Epidermal melanocyte (primary cell): ENCODE data around the gene POR.

Experiments used
- DNase-seq: peaks from one replicate; pipeline ENCODE4 v3.0.0; 2011; ENCODE audit warnings: low spot score; ENCODE audit not compliant: insufficient read length

Gene POR

GRCh38 chr7:75950111-75950681, 35.2 kb downstream of the POR start:
- DNase-seq, result no peak

- no peak for DNase-seq
Observed at GRCh38 chr7:75951506-75951905, 36.6 kb downstream of the POR start.

- no peak for DNase-seq
Observed at GRCh38 chr7:75953431-75953830, 38.5 kb downstream of the POR start.

- DNase-seq, result no peak
Observed at GRCh38 chr7:75953931-75954330, 39.0 kb downstream of the POR start.

DNA sequence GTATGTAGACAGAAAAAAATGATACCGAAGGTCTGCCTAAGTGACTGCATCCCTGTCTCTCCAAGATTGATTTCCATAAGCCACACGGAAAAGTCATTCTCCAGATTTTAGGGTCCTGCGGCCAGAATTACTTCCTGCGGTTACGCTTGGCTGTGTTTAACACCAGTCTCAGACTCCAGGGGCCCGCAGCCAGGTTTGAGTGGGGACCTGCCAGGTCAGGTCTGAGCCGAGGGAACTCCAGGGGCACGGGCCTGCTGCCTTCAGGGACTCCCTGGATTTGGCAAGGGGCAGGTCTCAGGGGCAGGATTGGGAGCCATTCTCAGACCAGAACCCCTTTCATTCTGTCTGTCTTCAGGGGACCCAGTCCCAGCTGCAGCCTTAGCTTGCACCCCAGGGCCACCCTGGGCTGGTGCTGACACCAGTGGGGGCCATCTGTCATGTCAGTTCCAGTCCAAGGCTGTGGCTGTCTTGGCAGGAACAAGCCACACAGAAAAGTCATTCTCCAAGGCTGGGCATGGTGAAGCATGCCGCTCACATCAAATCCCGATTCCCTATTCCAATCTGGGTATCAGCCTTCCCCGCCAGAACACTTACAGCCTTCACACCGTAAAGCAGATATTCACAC, 40.5 kb downstream of the POR start:
- DNase-seq, result no peak

DNA sequence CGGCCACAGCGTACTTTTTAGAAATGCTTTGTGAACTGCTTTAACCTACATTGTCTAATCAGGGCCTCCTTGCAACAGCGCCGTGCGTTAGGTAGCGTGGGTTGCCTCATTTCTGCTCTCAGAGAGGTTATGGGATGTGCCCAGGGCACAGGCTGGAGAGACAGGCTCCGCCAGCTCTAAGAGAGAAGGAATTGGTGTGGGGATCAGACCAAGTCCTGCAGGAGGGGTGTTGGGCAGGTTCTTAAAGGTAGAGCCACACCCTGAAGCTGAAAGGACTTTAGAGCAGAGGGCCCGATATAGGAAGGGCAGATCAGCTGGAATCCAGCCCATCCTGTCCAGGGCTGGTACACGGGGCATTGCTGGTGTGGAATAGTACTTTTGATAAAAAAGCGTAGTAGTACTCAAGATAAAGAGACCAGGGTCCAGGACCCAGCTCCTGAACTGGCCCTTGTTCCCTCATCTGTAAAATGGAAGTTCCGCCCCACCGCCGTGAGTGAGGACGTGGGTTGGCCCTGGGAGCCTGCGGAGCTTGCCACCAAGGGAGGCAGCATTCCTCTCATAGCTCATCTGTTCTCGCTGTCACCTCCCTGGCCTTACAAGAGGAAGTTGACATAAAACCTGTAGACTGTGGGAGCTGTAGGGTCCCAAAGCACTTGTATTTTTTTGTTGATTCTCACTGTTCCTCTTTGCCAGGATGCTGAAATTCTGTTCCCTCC, 42.2 kb downstream of the POR start:
- no peak for DNase-seq

DNA sequence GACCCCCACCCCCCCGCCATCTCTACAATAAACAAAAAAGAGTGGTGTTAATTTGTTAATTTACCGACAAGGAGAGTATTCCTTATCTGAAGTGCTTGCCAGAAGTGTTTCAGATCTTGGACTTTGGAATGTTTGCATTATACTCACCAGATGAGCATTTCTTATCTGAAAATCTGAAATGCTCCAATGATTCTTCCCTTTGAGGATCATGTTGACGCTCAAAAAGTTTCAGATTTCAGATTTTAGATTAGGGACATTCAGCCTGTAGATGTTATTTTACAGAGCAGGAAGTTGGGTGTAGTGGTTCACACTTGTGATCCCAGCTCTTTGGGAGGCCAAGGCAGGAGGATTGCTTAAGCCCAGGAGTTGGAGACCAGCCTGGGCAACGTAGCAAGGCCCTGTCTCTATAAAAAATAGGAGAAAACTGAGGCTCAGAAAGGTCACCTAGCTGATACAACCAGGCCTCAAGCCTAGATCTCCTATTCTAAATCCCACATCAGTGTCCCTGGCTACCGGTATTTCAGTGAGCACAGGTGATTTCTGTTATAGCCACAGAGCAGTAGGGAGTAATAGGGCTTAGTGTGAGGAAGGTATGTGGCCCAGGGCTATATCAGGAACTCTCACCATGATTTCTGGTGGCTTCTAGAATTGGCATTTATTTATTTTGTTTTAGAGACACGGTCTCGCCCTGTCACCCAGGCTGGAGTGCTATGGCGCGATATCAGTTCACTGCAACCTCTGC, 44.0 kb downstream of the POR start:
- DNase-seq, result no peak

- no peak for DNase-seq
Observed at GRCh38 chr7:75960372-75960771, 45.4 kb downstream of the POR start.

- no peak for DNase-seq
Observed at GRCh38 chr7:75961218-75961617, 46.3 kb downstream of the POR start.

DNA sequence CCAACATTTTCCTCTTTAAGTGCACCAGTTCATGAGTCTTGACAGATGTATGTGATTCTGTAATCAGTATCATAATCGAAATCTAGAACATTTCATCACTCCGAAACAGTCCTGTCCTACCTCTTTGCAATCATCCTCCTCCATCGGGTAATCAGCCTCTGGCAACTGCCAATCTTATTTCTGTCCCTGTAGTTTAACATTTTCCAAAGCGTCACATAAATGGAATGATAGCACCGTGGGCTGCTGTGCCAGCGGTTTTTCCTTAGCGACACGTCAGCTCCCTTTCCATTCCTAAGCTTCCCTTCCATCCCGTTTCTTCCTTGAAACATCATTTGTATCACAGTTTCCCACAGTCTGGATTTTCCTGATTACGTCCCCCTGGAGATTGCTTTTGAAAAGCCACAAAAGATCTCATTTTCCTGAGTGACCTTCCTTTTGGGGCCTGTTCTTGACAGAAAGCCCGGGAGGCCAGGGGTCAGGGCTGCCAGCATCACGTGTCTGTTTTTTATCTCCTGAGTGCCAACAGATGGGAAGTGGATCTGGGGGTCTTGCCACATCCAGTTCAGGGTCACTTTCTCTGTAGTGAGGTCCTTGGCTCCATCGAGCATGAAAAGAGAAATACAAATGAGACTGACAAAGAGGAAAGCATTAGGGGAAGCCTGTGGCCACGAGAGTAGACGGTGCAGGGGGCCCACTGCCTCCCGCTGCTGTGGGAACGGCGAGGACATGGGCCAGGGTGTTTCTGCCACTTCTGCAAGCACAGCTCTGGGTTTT, 47.8 kb downstream of the POR start:
- DNase-seq, result no peak

DNA sequence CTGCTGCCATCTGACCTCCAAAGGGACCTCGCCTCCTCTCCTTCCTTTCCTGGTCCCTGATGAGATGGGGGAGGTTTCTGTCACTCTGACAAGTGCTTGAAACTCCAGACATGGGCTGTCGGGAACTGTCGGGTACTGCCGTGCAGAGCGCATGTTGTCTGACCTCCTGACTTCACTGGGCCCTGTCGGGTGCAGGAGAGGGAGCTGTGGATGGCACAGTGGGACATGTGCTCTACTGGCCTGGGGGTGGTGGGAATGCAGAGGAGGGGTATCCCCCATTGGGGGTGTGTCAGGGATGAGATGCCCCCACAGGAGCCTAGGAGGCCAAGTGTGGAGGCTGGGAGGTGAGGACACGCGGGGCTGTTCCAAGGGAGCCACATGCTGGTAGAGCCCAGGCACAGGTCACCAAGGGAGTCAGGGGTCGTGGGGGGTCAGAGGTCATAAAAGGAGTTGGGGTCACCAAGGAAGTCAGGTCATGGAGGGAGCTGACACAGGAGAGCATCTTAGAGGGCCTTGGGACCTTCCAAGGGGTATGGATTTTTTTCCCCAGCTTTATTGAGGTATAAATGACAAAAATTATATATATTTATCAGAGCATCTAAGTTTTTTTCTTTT, 48.5 kb downstream of the POR start:
- DNase-seq, result no peak

DNA sequence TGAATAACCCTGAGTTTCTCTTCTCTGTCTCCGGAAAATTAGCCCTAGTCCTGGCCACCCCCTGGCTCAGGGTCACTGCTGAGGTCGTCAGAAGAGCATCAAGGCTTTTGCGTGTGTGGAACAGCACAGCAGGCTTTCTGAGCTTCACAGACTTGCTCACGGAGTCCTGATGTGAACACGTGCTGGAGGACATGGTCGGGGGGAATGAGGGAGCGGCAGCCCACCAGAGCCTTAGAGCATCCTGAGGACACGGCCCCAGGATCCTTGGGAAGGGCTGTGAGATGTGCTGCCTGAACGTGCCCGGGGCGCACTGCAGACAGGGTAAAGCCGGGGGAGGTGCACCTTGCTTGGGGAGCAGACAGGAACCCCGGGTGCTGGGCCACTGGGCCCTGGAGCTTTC, 50.7 kb downstream of the POR start:
- no peak for DNase-seq

- peak; percentile 46 for DNase-seq
Observed at GRCh38 chr7:75966190-75966961, 51.4 kb downstream of the POR start.

DNA sequence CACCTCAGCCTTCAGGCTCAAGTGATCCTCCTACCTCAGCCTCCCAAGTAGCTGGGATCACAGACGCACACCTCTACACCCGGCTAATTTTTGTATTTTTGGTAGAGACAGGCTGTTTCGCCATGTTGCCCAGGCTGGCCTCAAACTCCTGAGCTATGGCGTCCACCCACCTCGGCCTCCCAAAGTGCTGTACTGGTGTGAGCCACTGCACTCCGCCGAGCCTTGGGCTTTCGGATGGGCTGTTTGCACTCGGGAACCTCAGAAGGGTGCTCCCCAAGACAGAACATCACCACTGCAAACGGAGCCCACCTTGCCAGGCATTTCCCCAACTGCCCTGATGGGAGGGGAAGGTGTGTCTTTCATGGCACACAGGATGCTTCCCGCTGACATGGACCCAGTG, 52.1 kb downstream of the POR start:
- DNase-seq, result no peak

GRCh38 chr7:75967487-75967997, 52.6 kb downstream of the POR start:
- no peak for DNase-seq

DNA sequence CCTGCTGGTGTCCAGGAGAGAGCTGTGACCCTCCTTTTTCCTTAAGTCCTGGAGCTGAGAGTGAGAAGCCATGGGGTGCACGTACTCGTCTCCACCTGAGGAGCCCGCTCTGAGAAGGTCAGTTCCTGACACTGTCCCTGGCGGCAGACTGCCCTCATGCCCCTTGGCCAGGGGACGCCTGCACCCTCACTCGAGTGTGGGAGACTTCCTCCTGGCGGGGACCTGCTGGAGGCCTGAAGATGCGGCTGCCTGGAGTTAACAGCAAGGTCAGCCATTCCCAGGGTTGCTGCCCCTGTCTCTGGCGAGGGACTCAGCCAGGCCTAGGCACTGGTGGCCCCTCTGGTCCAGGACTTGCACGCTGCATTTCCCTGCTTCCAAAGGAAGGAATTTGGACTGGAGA, 53.1 kb downstream of the POR start:
- DNase-seq, result no peak

- no peak for DNase-seq
Observed at GRCh38 chr7:75968561-75969001, 53.6 kb downstream of the POR start.

GRCh38 chr7:75969182-75969581, 54.2 kb downstream of the POR start:
- no peak for DNase-seq

DNA sequence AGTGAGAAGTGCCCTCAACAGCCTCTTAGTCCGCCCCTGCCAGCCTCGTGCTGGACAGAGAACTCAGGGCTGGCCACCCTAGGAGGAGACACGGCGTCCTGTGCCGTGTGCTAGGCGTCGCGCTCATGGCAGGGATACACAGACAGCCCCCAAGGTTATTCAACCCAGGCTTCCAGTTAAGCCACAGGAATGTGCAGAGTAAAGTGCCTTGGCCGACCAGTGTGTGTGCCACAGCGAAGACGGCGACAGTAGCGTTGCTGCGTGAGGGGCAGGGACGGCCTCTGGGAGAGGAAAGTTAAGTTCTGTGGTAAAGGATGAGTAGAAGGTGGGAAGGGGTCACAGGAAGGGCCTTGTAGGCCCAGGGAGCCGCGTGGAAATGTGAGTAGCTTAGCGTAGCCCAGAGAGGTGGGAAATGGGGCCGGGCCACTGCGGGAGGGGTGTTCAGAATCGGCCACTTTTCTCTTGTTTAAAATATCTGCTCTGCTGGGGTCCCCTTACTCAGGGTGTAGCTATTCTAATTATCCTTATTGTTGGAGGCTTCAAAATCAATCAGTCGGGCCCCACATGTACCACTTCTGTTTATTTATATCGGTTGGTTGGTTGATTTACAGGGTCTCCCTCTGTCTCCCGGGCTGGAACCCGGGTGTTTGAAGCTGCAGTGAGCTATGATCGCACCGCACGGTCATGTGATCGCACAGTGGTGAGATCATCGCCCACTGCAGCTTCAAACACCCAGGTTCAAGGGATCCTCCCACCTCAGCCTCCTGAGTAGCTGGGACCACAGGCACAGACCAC, 54.9 kb downstream of the POR start:
- DNase-seq, result no peak
